ENCODE results near the gene CDKAL1.

- TF ChIP-seq CTCF (IDR thresholded peaks at IDR 0.05; ENCODE audit: low read depth, low read length, missing input control) (no peak), ATF3 (IDR thresholded peaks at IDR 0.05) (peak; percentile 12), ZBTB33 (IDR thresholded peaks at IDR 0.05) (peak; percentile 45), REST (IDR thresholded peaks at IDR 0.05) (no peak)
Measured at GRCh38 chr6:20856681-20857288, 322.5 kb downstream of the CDKAL1 start.

Measured in liver (tissue), 3 donors.